ENCODE data around the gene PLLP.

DNA sequence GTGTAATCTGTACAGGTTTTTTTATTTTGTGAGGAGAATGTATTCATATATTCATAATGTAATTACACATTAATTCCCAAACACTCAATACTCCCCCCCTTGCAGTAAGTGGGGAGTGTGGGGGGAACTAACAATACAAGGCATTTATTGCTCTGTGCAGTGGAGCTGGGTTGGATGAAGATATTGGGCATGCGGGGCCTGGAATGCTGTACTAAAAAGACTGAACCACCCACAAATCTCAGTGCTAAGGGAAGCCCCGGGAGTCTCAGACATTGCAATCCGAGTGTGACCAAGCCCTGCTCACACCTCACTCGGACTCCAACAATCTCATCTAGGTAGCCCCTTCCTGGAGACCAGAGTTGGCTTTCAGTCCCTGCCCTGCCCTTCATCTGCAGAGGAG lies 6.0 kb downstream of the PLLP start:
- TF ChIP-seq, protein P1, sequence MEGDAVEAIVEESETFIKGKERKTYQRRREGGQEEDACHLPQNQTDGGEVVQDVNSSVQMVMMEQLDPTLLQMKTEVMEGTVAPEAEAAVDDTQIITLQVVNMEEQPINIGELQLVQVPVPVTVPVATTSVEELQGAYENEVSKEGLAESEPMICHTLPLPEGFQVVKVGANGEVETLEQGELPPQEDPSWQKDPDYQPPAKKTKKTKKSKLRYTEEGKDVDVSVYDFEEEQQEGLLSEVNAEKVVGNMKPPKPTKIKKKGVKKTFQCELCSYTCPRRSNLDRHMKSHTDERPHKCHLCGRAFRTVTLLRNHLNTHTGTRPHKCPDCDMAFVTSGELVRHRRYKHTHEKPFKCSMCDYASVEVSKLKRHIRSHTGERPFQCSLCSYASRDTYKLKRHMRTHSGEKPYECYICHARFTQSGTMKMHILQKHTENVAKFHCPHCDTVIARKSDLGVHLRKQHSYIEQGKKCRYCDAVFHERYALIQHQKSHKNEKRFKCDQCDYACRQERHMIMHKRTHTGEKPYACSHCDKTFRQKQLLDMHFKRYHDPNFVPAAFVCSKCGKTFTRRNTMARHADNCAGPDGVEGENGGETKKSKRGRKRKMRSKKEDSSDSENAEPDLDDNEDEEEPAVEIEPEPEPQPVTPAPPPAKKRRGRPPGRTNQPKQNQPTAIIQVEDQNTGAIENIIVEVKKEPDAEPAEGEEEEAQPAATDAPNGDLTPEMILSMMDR (IDR thresholded peaks at IDR 0.05): no peak
- TF ChIP-seq POLR2A (IDR thresholded peaks at IDR 0.05): no peak
